ENCODE measurements around the gene MRE11. TPM values are rescaled to one million over a fixed set of nuclear protein-coding genes. Genes with fewer than 3 reads are reported as not detected.

MRE11 gene
- polyA plus RNA-seq, 1 of the 3 experiments (the other 2 are of a cell fraction), result 2.8 TPM

DNA sequence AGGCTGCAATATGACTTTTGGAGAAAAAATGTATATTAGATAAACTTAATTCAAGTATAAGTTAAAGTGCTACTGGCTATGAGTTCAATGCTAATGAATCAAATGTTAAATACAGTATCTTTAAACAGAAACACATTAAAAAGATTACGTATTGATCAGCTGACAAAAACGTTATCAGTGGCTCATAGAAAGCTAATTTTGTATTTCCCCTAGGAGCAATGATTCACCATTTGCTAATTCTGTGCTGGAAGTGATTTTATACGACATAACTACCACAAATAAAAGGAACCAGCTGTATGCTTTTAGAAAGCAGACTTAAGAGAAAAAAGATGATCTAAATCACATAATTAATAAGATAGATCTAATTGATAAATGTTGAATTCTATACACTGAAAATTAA is 43.6 kb downstream of the MRE11 start:
- no peaks in the 10 kb centered on the region for H3K27me3 ChIP-seq (ENCODE audit: insufficient read depth)
- POLR2A ChIA-PET, result no interaction called here
- no peaks in the 10 kb centered on the region for H3K79me2 ChIP-seq (ENCODE audit: insufficient read depth)
- peaks cover 6% of the 10 kb centered on the region for H3F3A ChIP-seq (replicated peaks; ENCODE audit: insufficient read depth)
- H3K4me2 ChIP-seq, result no peak overlapping the region
- TF ChIP-seq CHD2 (IDR thresholded peaks at IDR 0.05; ENCODE audit: low read length, partially characterized antibody) (no peak), FOXJ3 (CRISPR knock-in tag; IDR thresholded peaks at IDR 0.05) (no peak), MEF2A (IDR thresholded peaks at IDR 0.05; ENCODE audit: borderline replicate concordance, low read depth) (no peak)
- TF ChIP-seq, protein P1, sequence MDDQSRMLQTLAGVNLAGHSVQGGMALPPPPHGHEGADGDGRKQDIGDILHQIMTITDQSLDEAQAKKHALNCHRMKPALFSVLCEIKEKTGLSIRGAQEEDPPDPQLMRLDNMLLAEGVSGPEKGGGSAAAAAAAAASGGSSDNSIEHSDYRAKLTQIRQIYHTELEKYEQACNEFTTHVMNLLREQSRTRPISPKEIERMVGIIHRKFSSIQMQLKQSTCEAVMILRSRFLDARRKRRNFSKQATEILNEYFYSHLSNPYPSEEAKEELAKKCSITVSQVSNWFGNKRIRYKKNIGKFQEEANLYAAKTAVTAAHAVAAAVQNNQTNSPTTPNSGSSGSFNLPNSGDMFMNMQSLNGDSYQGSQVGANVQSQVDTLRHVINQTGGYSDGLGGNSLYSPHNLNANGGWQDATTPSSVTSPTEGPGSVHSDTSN (IDR thresholded peaks at IDR 0.05), result no peak
- peaks cover 17 to 38% of the 10 kb centered on the region in 2 experiments for H3K36me3 ChIP-seq (replicated peaks in 1 of 2; ENCODE audit: control insufficient read depth in 1 of 2, insufficient read depth in 2 of 2, low read length in 1 of 2)
- no peaks in the 10 kb centered on the region for H3K9me2 ChIP-seq
- CTCF ChIA-PET, result no interaction called here
- no peak overlapping the region for H3K27ac ChIP-seq (ENCODE audit: low read depth in 2 of 2, low read length in 1 of 2)
- no peaks in the 10 kb centered on the region for H3K9me3 ChIP-seq
- H3K4me3 ChIP-seq (ENCODE audit: low read depth in 2 of 2, low read length in 1 of 2), result no peak overlapping the region
- peaks cover 0 to 6% of the 10 kb centered on the region in 2 experiments; a peak in 1 of 4 replicates for H3K4me1 ChIP-seq (ENCODE audit: control insufficient read depth in 1 of 2, insufficient read depth in 2 of 2, low read depth in 1 of 2, low read length in 1 of 2)
- no peak overlapping the region for H2AFZ ChIP-seq (ENCODE audit: low read depth)
- no peaks in the 10 kb centered on the region for H4K20me1 ChIP-seq (ENCODE audit: insufficient read depth)
- 66% methylated on average over 3 of the region's 3 CpGs for WGBS (ENCODE audit: low lambda C conversion rate)
- H3K9ac ChIP-seq, result no peak overlapping the region
- DNase-seq, result no peak

DNA sequence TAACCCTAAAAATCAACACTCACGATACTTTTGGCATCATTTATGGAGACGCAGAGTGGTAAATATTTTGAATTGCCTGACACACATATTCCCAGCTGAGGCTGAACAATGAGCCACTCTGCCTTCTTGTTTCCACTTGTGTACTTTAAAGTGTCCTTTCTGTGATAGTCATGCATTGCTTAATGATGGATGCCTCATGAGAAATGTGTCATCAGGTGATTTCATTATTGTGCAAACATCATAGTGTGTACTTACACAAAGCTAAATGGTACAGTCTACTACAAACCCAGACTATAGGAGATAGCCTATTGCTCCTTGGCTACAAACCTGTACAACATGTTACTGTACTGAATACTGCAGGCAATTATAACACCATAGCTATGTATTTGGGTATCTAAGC is 44.2 kb downstream of the MRE11 start:
- Histone ChIP-seq H3K9me3 (no peaks in the 10 kb centered on the region), H3K4me1 (ENCODE audit: control insufficient read depth in 1 of 2, insufficient read depth in 2 of 2, low read depth in 1 of 2, low read length in 1 of 2) (peaks cover 0 to 6% of the 10 kb centered on the region in 2 experiments; a peak in 1 of 4 replicates), H3K9me2 (no peaks in the 10 kb centered on the region), H3F3A (replicated peaks; ENCODE audit: insufficient read depth) (peaks cover 6% of the 10 kb centered on the region), H3K79me2 (ENCODE audit: insufficient read depth) (no peaks in the 10 kb centered on the region), H3K27me3 (ENCODE audit: insufficient read depth) (no peaks in the 10 kb centered on the region), H3K9ac (no peak overlapping the region), H3K36me3 (replicated peaks in 1 of 2; ENCODE audit: control insufficient read depth in 1 of 2, insufficient read depth in 2 of 2, low read length in 1 of 2) (peaks cover 17 to 34% of the 10 kb centered on the region in 2 experiments), H3K4me2 (no peak overlapping the region), H3K4me3 (ENCODE audit: low read depth in 2 of 2, low read length in 1 of 2) (no peak overlapping the region), H4K20me1 (ENCODE audit: insufficient read depth) (no peaks in the 10 kb centered on the region), H3K27ac (ENCODE audit: low read depth in 2 of 2, low read length in 1 of 2) (no peak overlapping the region), H2AFZ (ENCODE audit: low read depth) (no peak overlapping the region)
- ChIA-PET POLR2A (no interaction called here), CTCF (no interaction called here)
- DNase-seq, result no peak
- TF ChIP-seq SIN3A (IDR thresholded peaks at IDR 0.05; ENCODE audit: borderline replicate concordance, low read depth, low read length) (no peak), NRF1 (IDR thresholded peaks at IDR 0.05; ENCODE audit: low read depth, low read length) (no peak), NFIC (IDR thresholded peaks at IDR 0.05; ENCODE audit: borderline replicate concordance) (no peak), SMC3 (IDR thresholded peaks at IDR 0.05; ENCODE audit: low read depth, low read length) (no peak), YY1 (IDR thresholded peaks at IDR 0.05; ENCODE audit: low read depth) (no peak), JUND (IDR thresholded peaks at IDR 0.05) (no peak)
- TF ChIP-seq, protein P2, sequence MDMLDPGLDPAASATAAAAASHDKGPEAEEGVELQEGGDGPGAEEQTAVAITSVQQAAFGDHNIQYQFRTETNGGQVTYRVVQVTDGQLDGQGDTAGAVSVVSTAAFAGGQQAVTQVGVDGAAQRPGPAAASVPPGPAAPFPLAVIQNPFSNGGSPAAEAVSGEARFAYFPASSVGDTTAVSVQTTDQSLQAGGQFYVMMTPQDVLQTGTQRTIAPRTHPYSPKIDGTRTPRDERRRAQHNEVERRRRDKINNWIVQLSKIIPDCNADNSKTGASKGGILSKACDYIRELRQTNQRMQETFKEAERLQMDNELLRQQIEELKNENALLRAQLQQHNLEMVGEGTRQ (IDR thresholded peaks at IDR 0.05; ENCODE audit: borderline replicate concordance, low read depth, low read length), result no peak
- WGBS (ENCODE audit: low lambda C conversion rate), result 96% methylated on average over 2 of the region's 2 CpGs

DNA sequence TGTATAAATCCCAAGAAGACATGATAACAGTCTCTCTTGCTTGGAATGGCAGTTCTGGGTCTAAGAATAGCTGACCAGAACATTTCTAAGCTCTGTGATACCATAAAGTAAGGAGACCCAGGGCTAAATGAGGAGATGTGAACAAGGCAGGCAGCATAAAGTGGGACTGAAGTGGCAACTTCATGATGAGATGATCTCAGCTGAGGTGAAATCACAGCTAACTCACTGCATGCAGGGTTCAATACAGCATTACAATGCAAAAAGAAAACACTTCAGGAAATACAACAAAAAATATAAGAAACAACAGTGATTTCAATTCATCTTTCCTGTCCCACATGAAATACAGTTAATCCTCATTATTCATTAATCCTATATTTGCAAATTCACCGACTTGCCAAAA is 44.6 kb downstream of the MRE11 start:
- Histone ChIP-seq H3F3A (replicated peaks; ENCODE audit: insufficient read depth) (peaks cover 6% of the 10 kb centered on the region), H3K9me2 (no peaks in the 10 kb centered on the region), H3K36me3 (replicated peaks in 1 of 2; ENCODE audit: control insufficient read depth in 1 of 2, insufficient read depth in 2 of 2, low read length in 1 of 2) (peaks cover 20 to 30% of the 10 kb centered on the region in 2 experiments), H2AFZ (ENCODE audit: low read depth) (no peak overlapping the region), H3K27ac (ENCODE audit: low read depth in 2 of 2, low read length in 1 of 2) (no peak overlapping the region), H3K4me1 (ENCODE audit: control insufficient read depth in 1 of 2, insufficient read depth in 2 of 2, low read depth in 1 of 2, low read length in 1 of 2) (peaks cover 0 to 6% of the 10 kb centered on the region in 2 experiments; a peak in 1 of 4 replicates), H3K4me2 (no peak overlapping the region), H3K4me3 (ENCODE audit: low read depth in 2 of 2, low read length in 1 of 2) (no peak overlapping the region), H4K20me1 (ENCODE audit: insufficient read depth) (no peaks in the 10 kb centered on the region), H3K9me3 (no peaks in the 10 kb centered on the region), H3K9ac (no peak overlapping the region), H3K27me3 (ENCODE audit: insufficient read depth) (no peaks in the 10 kb centered on the region), H3K79me2 (ENCODE audit: insufficient read depth) (no peaks in the 10 kb centered on the region)
- ChIA-PET POLR2A (no interaction called here), CTCF (no interaction called here)
- DNase-seq, result no peak
- 81% methylated on average over 1 of the region's 1 CpG for WGBS (ENCODE audit: low lambda C conversion rate)
- TF ChIP-seq ELF1 (IDR thresholded peaks at IDR 0.05) (no peak), TCF12 (IDR thresholded peaks at IDR 0.05) (no peak), POLR2AphosphoS5 (IDR thresholded peaks at IDR 0.05; ENCODE audit: low read depth, low read length) (no peak)
- TF ChIP-seq, protein P3, sequence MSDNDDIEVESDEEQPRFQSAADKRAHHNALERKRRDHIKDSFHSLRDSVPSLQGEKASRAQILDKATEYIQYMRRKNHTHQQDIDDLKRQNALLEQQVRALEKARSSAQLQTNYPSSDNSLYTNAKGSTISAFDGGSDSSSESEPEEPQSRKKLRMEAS (IDR thresholded peaks at IDR 0.05; ENCODE audit: low read depth), result no peak
